HepG2 (cell line): Measurements from ENCODE around the gene ARFIP2. TPM values are rescaled to one million over a fixed set of nuclear protein-coding genes. Genes with fewer than 3 reads are reported as not detected.

Source experiments
- HDAC1 ChIP-seq: sonication (generic); formaldehyde crosslinking; IDR thresholded peaks from 2 replicates; pipeline ENCODE4 v1.5.1; 2020; ENCODE audit warnings: mild to moderate bottlenecking, missing genetic modification reagents
- IKZF4 ChIP-seq: sonication (generic); formaldehyde crosslinking; IDR thresholded peaks from 2 replicates; pipeline ENCODE4 v1.5.1; 2020; ENCODE audit warnings: borderline replicate concordance, mild to moderate bottlenecking, low read depth, missing genetic modification reagents; ENCODE audit errors: not compliant biosample characterization
- MBD4 ChIP-seq: IDR thresholded peaks from 2 replicates; pipeline ENCODE4 v1.6.1; 2012; ENCODE audit warnings: low read length, inconsistent platforms, borderline replicate concordance
- PLRG1 ChIP-seq: fragments of 450-650 bp; conservative IDR thresholded peaks from 2 replicates; pipeline ENCODE4 v1.6.1; 2016
- RBM39 ChIP-seq: fragments of 200-400 bp; formaldehyde crosslinking; IDR thresholded peaks from one replicate; pipeline ENCODE4 v1.6.1; 2018; ENCODE audit warnings: antibody characterized with exemption, mild to moderate bottlenecking, low read depth, low read length; ENCODE audit not compliant: poor library complexity, severe bottlenecking
- SALL1 ChIP-seq: sonication (generic); formaldehyde crosslinking; IDR thresholded peaks from 2 replicates; pipeline ENCODE4 v1.8.0; 2022; ENCODE audit warnings: mild to moderate bottlenecking, missing genetic modification reagents
- TP53 ChIP-seq: sonication (generic); formaldehyde crosslinking; conservative IDR thresholded peaks from 2 replicates; pipeline ENCODE4 v1.4.0; 2020; ENCODE audit warnings: missing genetic modification reagents
- ZKSCAN5 ChIP-seq: sonication (generic); formaldehyde crosslinking; IDR thresholded peaks from 2 replicates; pipeline ENCODE4 v1.5.1; 2020; ENCODE audit warnings: mild to moderate bottlenecking, missing genetic modification reagents
- ZNF296 ChIP-seq: sonication (generic); formaldehyde crosslinking; conservative IDR thresholded peaks from 2 replicates; pipeline ENCODE4 v1.5.0; 2020; ENCODE audit warnings: mild to moderate bottlenecking, missing genetic modification reagents
- ZNF318 ChIP-seq: sonication (generic); formaldehyde crosslinking; IDR thresholded peaks from 2 replicates; pipeline ENCODE4 v1.4.0; 2020; ENCODE audit warnings: mild to moderate bottlenecking, missing genetic modification reagents
- ZNF703 ChIP-seq: sonication (generic); formaldehyde crosslinking; IDR thresholded peaks from 2 replicates; pipeline ENCODE4 v1.5.1; 2020; ENCODE audit warnings: missing genetic modification reagents, mild to moderate bottlenecking, moderate library complexity, borderline replicate concordance
- ZNF766 ChIP-seq: sonication (generic); formaldehyde crosslinking; IDR thresholded peaks from 2 replicates; pipeline ENCODE4 v1.5.0; 2020; ENCODE audit warnings: missing genetic modification reagents, borderline replicate concordance
- polyA plus RNA-seq, 8 experiments: library from polyadenylated mRNA; depleted of rRNA in 3 of 8; stranded (reverse) in 7 of 8; unstranded in 1 of 8; fragments of >200 nt; fragmentation: Illumina TruSeq in 4 of 8; extraction: Trizol in 4 of 8; gene quantifications; 2 replicates each; pipeline versions ENCODE4 v1.2.1 to v1.2.3, GENCODE V29; 2011 to 2016; ENCODE audit warnings: low read depth in 4 of 8, missing spikeins in 1 of 8, mixed read lengths in 1 of 8; ENCODE audit not compliant: insufficient read depth in 1 of 8
- total RNA-seq, 5 experiments: library from RNA; depleted of rRNA; stranded (reverse); fragments of >200 nt; fragmentation: Illumina TruSeq; extraction: Trizol; gene quantifications; 2 replicates each; pipeline ENCODE4 v1.2.3, GENCODE V29; 2016; ENCODE audit warnings: low read depth in 1 of 5
- TF ChIP-seq, protein P1 (sequence below): sonication (generic); formaldehyde crosslinking; conservative IDR thresholded peaks from 2 replicates; pipeline ENCODE4 v1.8.0; 2022; ENCODE audit warnings: low read depth, missing genetic modification reagents
- TF ChIP-seq, protein P2 (sequence below): sonication (generic); formaldehyde crosslinking; conservative IDR thresholded peaks from 2 replicates; pipeline ENCODE4 v1.4.0; 2020; ENCODE audit warnings: missing genetic modification reagents
- TF ChIP-seq, protein P3 (sequence below): conservative IDR thresholded peaks from 2 replicates; pipeline ENCODE4 v1.6.1; 2018; ENCODE audit warnings: missing genetic modification reagents

Gene ARFIP2
- total and polyA plus RNA-seq, 2 of the 13 experiments (the other 11 are each of a cell fraction or from before 2014, with no cell fraction given): 56.6 to 60.2 TPM

DNA sequence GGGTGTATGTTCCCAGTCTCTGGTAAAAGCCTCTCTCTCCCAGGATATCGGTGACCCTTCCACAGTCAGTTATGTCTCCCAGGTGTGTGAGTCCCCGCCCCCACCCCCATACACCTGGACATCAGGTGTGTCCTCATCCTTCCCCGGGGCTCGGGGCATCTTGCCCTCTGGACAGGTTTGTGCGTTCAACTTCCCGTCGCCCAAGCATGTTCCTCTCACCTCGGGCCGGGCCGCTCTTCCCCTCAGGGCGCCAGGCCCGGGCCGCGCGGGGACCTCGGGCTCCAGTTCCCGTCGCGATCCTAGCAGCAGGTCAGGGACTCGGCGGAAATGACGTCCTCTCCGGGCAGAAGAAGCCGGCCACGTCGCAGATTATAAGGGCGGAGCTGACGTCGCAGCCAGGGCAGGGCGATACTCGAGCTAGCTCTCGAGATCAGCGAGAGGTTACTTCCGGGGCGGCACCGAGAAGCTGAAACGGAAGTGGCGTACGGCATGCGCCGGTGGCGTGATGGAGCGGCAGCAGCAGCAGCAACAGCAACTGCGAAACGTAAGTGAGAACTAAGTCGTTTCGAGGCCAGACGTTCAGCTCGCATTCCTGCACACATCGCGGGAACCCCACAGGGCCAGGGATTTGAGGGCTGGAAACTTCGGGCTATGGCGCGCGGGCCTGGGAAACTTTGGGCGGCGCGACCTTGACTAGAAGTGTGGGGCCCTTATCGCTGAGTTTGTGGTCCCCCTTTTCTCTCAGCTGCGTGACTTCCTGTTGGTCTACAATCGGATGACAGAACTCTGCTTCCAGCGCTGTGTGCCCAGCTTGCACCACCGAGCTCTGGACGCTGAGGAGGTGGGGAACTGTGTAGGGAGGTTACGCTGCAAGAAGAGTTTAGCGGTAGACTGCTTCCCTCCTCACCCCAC, at the start of gene ARFIP2, which contains the start of gene TIMM10B (continued):
- no peak for TF ChIP-seq HDAC1 (CRISPR knock-in tag)
- TF ChIP-seq ZNF766: 0 out of 2 replicates have a peak, but pooled peaks have one; percentile 21
- TF ChIP-seq ZNF703 (CRISPR knock-in tag): no peak
- TF ChIP-seq IKZF4 (CRISPR knock-in tag): peak; percentile 49
- TF ChIP-seq TP53 (CRISPR knock-in tag): no peak
- TF ChIP-seq, protein P1, sequence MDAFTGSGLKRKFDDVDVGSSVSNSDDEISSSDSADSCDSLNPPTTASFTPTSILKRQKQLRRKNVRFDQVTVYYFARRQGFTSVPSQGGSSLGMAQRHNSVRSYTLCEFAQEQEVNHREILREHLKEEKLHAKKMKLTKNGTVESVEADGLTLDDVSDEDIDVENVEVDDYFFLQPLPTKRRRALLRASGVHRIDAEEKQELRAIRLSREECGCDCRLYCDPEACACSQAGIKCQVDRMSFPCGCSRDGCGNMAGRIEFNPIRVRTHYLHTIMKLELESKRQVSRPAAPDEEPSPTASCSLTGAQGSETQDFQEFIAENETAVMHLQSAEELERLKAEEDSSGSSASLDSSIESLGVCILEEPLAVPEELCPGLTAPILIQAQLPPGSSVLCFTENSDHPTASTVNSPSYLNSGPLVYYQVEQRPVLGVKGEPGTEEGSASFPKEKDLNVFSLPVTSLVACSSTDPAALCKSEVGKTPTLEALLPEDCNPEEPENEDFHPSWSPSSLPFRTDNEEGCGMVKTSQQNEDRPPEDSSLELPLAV: no peak
- TF ChIP-seq, protein P2, sequence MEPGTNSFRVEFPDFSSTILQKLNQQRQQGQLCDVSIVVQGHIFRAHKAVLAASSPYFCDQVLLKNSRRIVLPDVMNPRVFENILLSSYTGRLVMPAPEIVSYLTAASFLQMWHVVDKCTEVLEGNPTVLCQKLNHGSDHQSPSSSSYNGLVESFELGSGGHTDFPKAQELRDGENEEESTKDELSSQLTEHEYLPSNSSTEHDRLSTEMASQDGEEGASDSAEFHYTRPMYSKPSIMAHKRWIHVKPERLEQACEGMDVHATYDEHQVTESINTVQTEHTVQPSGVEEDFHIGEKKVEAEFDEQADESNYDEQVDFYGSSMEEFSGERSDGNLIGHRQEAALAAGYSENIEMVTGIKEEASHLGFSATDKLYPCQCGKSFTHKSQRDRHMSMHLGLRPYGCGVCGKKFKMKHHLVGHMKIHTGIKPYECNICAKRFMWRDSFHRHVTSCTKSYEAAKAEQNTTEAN (CRISPR knock-in tag): 0 out of 2 replicates have a peak, but pooled peaks have one; percentile 40
- TF ChIP-seq SALL1 (CRISPR knock-in tag): peak; percentile 88
- TF ChIP-seq, protein P3, sequence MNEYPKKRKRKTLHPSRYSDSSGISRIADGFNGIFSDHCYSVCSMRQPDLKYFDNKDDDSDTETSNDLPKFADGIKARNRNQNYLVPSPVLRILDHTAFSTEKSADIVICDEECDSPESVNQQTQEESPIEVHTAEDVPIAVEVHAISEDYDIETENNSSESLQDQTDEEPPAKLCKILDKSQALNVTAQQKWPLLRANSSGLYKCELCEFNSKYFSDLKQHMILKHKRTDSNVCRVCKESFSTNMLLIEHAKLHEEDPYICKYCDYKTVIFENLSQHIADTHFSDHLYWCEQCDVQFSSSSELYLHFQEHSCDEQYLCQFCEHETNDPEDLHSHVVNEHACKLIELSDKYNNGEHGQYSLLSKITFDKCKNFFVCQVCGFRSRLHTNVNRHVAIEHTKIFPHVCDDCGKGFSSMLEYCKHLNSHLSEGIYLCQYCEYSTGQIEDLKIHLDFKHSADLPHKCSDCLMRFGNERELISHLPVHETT: 0 out of 2 replicates have a peak, but pooled peaks have one; percentile 54
- no peak for TF ChIP-seq ZKSCAN5 (CRISPR knock-in tag)
- TF ChIP-seq ZNF296: no peak
- TF ChIP-seq PLRG1: no peak
- TF ChIP-seq RBM39: peak; percentile 74
- no peak for TF ChIP-seq ZNF318 (CRISPR knock-in tag)
- no peak for TF ChIP-seq MBD4
